ENCODE measurements around the gene C2orf72. TPM values are rescaled to one million over a fixed set of nuclear protein-coding genes. Genes with fewer than 3 reads are reported as not detected.

Gene C2orf72
- total RNA-seq, 1 experiment from 2014 or later: 3.2 TPM

DNA sequence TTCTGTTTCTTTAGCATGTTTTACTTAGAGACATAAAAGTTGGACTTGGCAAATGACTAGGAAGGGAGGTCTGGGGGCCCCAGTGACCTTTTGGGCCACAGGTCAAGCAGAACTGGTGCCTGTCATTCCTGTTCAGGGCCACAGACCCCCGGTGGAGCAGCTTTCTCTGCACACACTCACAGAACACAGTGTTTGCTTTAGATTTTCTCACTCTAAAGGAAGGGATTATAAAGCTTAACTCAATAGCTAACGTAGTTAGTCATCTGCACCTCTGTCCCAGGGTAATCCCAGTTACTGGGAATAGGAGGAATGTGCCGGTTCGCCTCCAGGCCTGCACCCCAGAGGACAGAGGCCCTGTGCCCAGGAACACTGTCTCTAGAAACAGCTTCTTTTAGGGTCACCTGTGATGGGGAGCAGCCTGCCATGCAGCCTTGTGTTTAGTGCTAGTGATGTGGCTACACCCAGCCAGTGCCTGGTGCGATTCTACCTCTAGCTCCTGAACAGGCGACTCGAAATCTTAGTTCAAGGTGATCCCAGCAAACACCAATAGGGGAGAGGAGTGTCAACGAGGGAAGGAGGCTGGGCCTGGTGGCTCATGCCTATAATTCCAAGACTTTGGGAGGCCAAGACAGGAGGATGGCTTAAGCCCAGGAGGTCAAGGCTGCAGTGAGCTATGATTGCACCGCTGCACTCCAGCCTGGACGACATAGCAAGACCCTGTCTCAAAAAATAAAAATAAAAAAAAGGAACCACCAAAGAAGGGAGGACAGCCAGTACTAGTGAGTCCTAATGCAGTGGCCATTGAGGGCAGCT, 29.8 kb upstream of the C2orf72 start:
- ATAC-seq (no peak), DNase-seq (ENCODE audit: low read depth, low spot score) (no peak)
- H3K27ac ChIP-seq (ENCODE audit: low read length): no peak overlapping the region
- no peaks in the 10 kb centered on the region for H3K4me1 ChIP-seq (ENCODE audit: control insufficient read depth, insufficient read depth, low read length)
- no peak overlapping the region for H3K4me3 ChIP-seq (ENCODE audit: low read depth in 2 of 2, low read length in 2 of 2)
- CTCF ChIA-PET: interaction anchor here (0.7 kb wide), 1 partner anchor 975 kb away, joined by 3 read pairs; no protein-coding TSS in a partner anchor
- in situ Hi-C loops (cut with HindIII; ENCODE audit: low pct_unique_long_range_greater_than_20kb, low sequenced_read_pairs): no loop called here
- H3K9me3 ChIP-seq (ENCODE audit: control insufficient read depth, insufficient read depth, low read depth, low read length): no peaks in the 10 kb centered on the region
- H3K27me3 ChIP-seq (ENCODE audit: control insufficient read depth, insufficient read depth, low read length): 0 out of 2 replicates have a peak, but pooled peaks cover 2% of the 10 kb centered on the region
- BruUV-seq (replicated peaks): no TSS peak
- POLR2A ChIA-PET: interaction anchor here (0.6 kb wide), 1 partner anchor 9 kb away, joined by 3 read pairs; no protein-coding TSS in a partner anchor
- intact Hi-C loops (cut with micrococcal nuclease; ENCODE audit: unreplicated experiment): no loop called here
- TF ChIP-seq POLR2AphosphoS5 (IDR thresholded peaks at IDR 0.05; ENCODE audit: low read depth, low read length) (no peak), TCF7L2 (IDR thresholded peaks at IDR 0.05; ENCODE audit: low read depth, low read length) (no peak), SIN3A (IDR thresholded peaks at IDR 0.05; ENCODE audit: borderline replicate concordance, insufficient read depth, low read depth, low read length) (no peak)
- TF ChIP-seq, protein P1, sequence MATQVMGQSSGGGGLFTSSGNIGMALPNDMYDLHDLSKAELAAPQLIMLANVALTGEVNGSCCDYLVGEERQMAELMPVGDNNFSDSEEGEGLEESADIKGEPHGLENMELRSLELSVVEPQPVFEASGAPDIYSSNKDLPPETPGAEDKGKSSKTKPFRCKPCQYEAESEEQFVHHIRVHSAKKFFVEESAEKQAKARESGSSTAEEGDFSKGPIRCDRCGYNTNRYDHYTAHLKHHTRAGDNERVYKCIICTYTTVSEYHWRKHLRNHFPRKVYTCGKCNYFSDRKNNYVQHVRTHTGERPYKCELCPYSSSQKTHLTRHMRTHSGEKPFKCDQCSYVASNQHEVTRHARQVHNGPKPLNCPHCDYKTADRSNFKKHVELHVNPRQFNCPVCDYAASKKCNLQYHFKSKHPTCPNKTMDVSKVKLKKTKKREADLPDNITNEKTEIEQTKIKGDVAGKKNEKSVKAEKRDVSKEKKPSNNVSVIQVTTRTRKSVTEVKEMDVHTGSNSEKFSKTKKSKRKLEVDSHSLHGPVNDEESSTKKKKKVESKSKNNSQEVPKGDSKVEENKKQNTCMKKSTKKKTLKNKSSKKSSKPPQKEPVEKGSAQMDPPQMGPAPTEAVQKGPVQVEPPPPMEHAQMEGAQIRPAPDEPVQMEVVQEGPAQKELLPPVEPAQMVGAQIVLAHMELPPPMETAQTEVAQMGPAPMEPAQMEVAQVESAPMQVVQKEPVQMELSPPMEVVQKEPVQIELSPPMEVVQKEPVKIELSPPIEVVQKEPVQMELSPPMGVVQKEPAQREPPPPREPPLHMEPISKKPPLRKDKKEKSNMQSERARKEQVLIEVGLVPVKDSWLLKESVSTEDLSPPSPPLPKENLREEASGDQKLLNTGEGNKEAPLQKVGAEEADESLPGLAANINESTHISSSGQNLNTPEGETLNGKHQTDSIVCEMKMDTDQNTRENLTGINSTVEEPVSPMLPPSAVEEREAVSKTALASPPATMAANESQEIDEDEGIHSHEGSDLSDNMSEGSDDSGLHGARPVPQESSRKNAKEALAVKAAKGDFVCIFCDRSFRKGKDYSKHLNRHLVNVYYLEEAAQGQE (IDR thresholded peaks at IDR 0.05; ENCODE audit: insufficient read depth in 1 of 2, low read depth in 2 of 2, low read length in 1 of 2): no peak
- TF ChIP-seq, protein P2, sequence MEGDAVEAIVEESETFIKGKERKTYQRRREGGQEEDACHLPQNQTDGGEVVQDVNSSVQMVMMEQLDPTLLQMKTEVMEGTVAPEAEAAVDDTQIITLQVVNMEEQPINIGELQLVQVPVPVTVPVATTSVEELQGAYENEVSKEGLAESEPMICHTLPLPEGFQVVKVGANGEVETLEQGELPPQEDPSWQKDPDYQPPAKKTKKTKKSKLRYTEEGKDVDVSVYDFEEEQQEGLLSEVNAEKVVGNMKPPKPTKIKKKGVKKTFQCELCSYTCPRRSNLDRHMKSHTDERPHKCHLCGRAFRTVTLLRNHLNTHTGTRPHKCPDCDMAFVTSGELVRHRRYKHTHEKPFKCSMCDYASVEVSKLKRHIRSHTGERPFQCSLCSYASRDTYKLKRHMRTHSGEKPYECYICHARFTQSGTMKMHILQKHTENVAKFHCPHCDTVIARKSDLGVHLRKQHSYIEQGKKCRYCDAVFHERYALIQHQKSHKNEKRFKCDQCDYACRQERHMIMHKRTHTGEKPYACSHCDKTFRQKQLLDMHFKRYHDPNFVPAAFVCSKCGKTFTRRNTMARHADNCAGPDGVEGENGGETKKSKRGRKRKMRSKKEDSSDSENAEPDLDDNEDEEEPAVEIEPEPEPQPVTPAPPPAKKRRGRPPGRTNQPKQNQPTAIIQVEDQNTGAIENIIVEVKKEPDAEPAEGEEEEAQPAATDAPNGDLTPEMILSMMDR (IDR thresholded peaks at IDR 0.05): no peak
- H3K36me3 ChIP-seq (ENCODE audit: control insufficient read depth, insufficient read depth, low read length): no peaks in the 10 kb centered on the region

DNA sequence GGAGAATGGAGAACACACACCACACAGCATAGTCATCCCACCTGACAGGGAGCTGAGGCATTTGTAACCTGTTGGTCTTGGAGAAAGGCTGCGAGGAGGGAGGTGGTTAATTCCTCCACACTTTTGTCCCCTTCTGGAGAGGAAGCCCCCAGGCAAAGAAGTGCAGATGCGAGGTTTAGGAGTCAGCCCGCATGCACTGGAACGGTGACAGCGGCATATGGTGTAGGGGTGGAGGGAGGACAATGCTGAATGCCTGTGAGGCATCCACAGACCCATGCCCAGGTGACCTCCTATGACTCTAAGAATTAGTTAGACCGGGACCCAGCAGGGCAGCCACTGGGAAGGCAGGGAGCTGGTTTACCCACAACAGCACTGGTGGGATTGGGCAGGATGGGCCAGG, 29.2 kb upstream of the C2orf72 start:
- in situ Hi-C loops (cut with HindIII; ENCODE audit: low pct_unique_long_range_greater_than_20kb, low sequenced_read_pairs) (no loop called here), intact Hi-C loops (cut with micrococcal nuclease; ENCODE audit: unreplicated experiment) (no loop called here)
- H3K27me3 ChIP-seq (ENCODE audit: control insufficient read depth, insufficient read depth, low read length): 0 out of 2 replicates have a peak, but pooled peaks cover 2% of the 10 kb centered on the region
- no TSS peak for BruUV-seq (replicated peaks)
- no peak overlapping the region for H3K4me3 ChIP-seq (ENCODE audit: low read depth in 2 of 2, low read length in 2 of 2)
- DNase-seq (ENCODE audit: low read depth, low spot score): no peak
- CTCF ChIA-PET: no interaction called here
- no peaks in the 10 kb centered on the region for H3K9me3 ChIP-seq (ENCODE audit: control insufficient read depth, insufficient read depth, low read depth, low read length)
- H3K27ac ChIP-seq (ENCODE audit: low read length): no peak overlapping the region
- POLR2A ChIA-PET: interaction anchor here (0.6 kb wide), 1 partner anchor 8 kb away, joined by 3 read pairs; no protein-coding TSS in a partner anchor
- H3K4me1 ChIP-seq (ENCODE audit: control insufficient read depth, insufficient read depth, low read length): no peaks in the 10 kb centered on the region
- no peaks in the 10 kb centered on the region for H3K36me3 ChIP-seq (ENCODE audit: control insufficient read depth, insufficient read depth, low read length)
- TF ChIP-seq SIN3A (IDR thresholded peaks at IDR 0.05; ENCODE audit: borderline replicate concordance, insufficient read depth, low read depth, low read length) (no peak), POLR2AphosphoS5 (IDR thresholded peaks at IDR 0.05; ENCODE audit: low read depth, low read length) (no peak), TCF7L2 (IDR thresholded peaks at IDR 0.05; ENCODE audit: low read depth, low read length) (no peak)
- TF ChIP-seq, protein P2 (IDR thresholded peaks at IDR 0.05): no peak
- TF ChIP-seq, protein P1 (IDR thresholded peaks at IDR 0.05; ENCODE audit: insufficient read depth in 1 of 2, low read depth in 2 of 2, low read length in 1 of 2): no peak
- no peak for ATAC-seq

Data from Panc1 (cell line).